HFF-Myc (cell line): ENCODE data around the gene RHD.
"Not testable (repeated sequence)": the region's sequence is repeated elsewhere in the genome, so short reads cannot be mapped to it uniquely, and the experiment has no call there.

Source experiments
- DNase-seq: peaks from one replicate; pipeline ENCODE4 v3.0.0-alpha.2; 2011; ENCODE audit warnings: low read depth; ENCODE audit errors: extremely low read depth
- H3K4me3 ChIP-seq: replicated peaks from 2 replicates; pipeline ENCODE4 v1.5.1; 2011; ENCODE audit warnings: low read depth, mild to moderate bottlenecking, control low read depth, low read length
- CTCF ChIP-seq: IDR thresholded peaks from 2 replicates; pipeline ENCODE4 v1.5.1; 2012; ENCODE audit warnings: mild to moderate bottlenecking, low read depth, low read length, control low read depth; ENCODE audit errors: missing control alignments

Gene RHD

GRCh38 chr1:25356441-25356840 is 84.1 kb downstream of the RHD start:
- DNase-seq = no peak
- no peak overlapping the region for H3K4me3 ChIP-seq
- TF ChIP-seq CTCF = no peak

- no peak for TF ChIP-seq CTCF
- no peak overlapping the region for H3K4me3 ChIP-seq
- DNase-seq = no peak
These were observed 84.5 kb downstream of the RHD start for GRCh38 chr1:25356848-25357247.

- DNase-seq = peak; percentile 40
- no peak overlapping the region for H3K4me3 ChIP-seq
- TF ChIP-seq CTCF = no peak
These were observed 88.6 kb downstream of the RHD start for GRCh38 chr1:25360596-25361581.

GRCh38 chr1:25361901-25362300 is 89.6 kb downstream of the RHD start:
- TF ChIP-seq CTCF = no peak
- H3K4me3 ChIP-seq = no peak overlapping the region
- no peak for DNase-seq

- not testable (repeated sequence) for DNase-seq, H3K4me3 ChIP-seq
These were observed 90.6 kb downstream of the RHD start for GRCh38 chr1:25362634-25363559.

- no peak for DNase-seq
- H3K4me3 ChIP-seq = no peak overlapping the region
- no peak for TF ChIP-seq CTCF
These were observed 96.9 kb downstream of the RHD start for GRCh38 chr1:25369241-25369640.

- not testable (repeated sequence) for H3K4me3 ChIP-seq, DNase-seq
These were observed 97.5 kb downstream of the RHD start for GRCh38 chr1:25369691-25370271.

GRCh38 chr1:25371757-25372156 is 99.4 kb downstream of the RHD start:
- not testable (repeated sequence) for DNase-seq, H3K4me3 ChIP-seq

- not testable (repeated sequence) for DNase-seq, H3K4me3 ChIP-seq
These were observed 106.1 kb downstream of the RHD start for GRCh38 chr1:25378367-25378766.
